ELR (cell line): ENCODE data around the gene ADCY10.
"Not testable (repeated sequence)": the region's sequence is repeated elsewhere in the genome, so short reads cannot be mapped to it uniquely, and the experiment has no call there.

Experiments
- DNase-seq: peaks from one replicate; pipeline ENCODE4 v3.0.0-alpha.2; 2015; ENCODE audit warnings: low read depth

Gene ADCY10

GRCh38 chr1:167924543-167925231 lies 10.8 kb upstream of the ADCY10 start:
- no peak for DNase-seq

GRCh38 chr1:167924102-167924501 lies 10.2 kb upstream of the ADCY10 start:
- DNase-seq: no peak

- no peak for DNase-seq
Measured at GRCh38 chr1:167923324-167924056, 9.6 kb upstream of the ADCY10 start.

- peak; percentile 63 for DNase-seq
Measured at GRCh38 chr1:167922611-167923074, 8.7 kb upstream of the ADCY10 start.

GRCh38 chr1:167922023-167922422 lies 8.1 kb upstream of the ADCY10 start:
- no peak for DNase-seq

- no peak for DNase-seq
Measured at GRCh38 chr1:167916766-167917511, 3.0 kb upstream of the ADCY10 start.

GRCh38 chr1:167915569-167915968 lies 1.6 kb upstream of the ADCY10 start:
- DNase-seq: no peak

- DNase-seq: no peak
Measured at GRCh38 chr1:167912294-167912693, 1.6 kb downstream of the ADCY10 start.

- DNase-seq: no peak
Measured at GRCh38 chr1:167911413-167911812, 2.5 kb downstream of the ADCY10 start.

GRCh38 chr1:167910530-167910929 lies 3.4 kb downstream of the ADCY10 start:
- no peak for DNase-seq

- DNase-seq: no peak
Measured at GRCh38 chr1:167909691-167910180, 4.2 kb downstream of the ADCY10 start.

GRCh38 chr1:167905671-167906070 lies 8.3 kb downstream of the ADCY10 start:
- DNase-seq: no peak

- DNase-seq: peak; percentile 8
Measured at GRCh38 chr1:167905182-167905581, 8.8 kb downstream of the ADCY10 start.

GRCh38 chr1:167904652-167905130 lies 9.2 kb downstream of the ADCY10 start:
- peak; percentile 90 for DNase-seq

- no peak for DNase-seq
Measured at GRCh38 chr1:167900907-167901306, 13.0 kb downstream of the ADCY10 start.

GRCh38 chr1:167899253-167899681 lies 14.7 kb downstream of the ADCY10 start:
- DNase-seq: no peak

- no peak for DNase-seq
Measured at GRCh38 chr1:167898578-167899222, 15.2 kb downstream of the ADCY10 start.

GRCh38 chr1:167893798-167894197 lies 20.1 kb downstream of the ADCY10 start:
- no peak for DNase-seq

- no peak for DNase-seq
Measured at GRCh38 chr1:167890400-167890799, 23.5 kb downstream of the ADCY10 start.

- DNase-seq: not testable (repeated sequence)
Measured at GRCh38 chr1:167887187-167887586, 26.7 kb downstream of the ADCY10 start.

GRCh38 chr1:167882376-167882775 lies 31.6 kb downstream of the ADCY10 start:
- no peak for DNase-seq

- peak; percentile 66 for DNase-seq
Measured at GRCh38 chr1:167881786-167882185, 32.1 kb downstream of the ADCY10 start.
